ENCODE measurements around the gene GDF15.
"Not testable (repeated sequence)": the region's sequence is repeated elsewhere in the genome, so short reads cannot be mapped to it uniquely, and the experiment has no call there.

GDF15 gene

GRCh38 chr19:18392926-18393325 lies 7.0 kb downstream of the GDF15 start:
- DNase-seq: no peak

GRCh38 chr19:18393836-18394235 lies 7.9 kb downstream of the GDF15 start:
- no peak for DNase-seq

GRCh38 chr19:18396471-18397241 lies 10.7 kb downstream of the GDF15 start:
- no peak for DNase-seq

GRCh38 chr19:18397242-18398202 lies 11.6 kb downstream of the GDF15 start, which contains the start of gene LRRC25:
Gene LRRC25 (minus strand): TSS chr19:18397622. CDS start chr19:18396963, 659 bp downstream.
- no peak for DNase-seq

- DNase-seq: no peak
These were observed 13.1 kb downstream of the GDF15 start for GRCh38 chr19:18399008-18399407.

- no peak for DNase-seq
These were observed 15.7 kb downstream of the GDF15 start for GRCh38 chr19:18401580-18402112.

GRCh38 chr19:18402455-18403248 lies 16.7 kb downstream of the GDF15 start:
- not testable (repeated sequence) for DNase-seq

- not testable (repeated sequence) for DNase-seq
These were observed 19.8 kb downstream of the GDF15 start for GRCh38 chr19:18405754-18406153.

- no peak for DNase-seq
These were observed 20.8 kb downstream of the GDF15 start for GRCh38 chr19:18406749-18407148.

GRCh38 chr19:18408053-18408476 lies 22.1 kb downstream of the GDF15 start:
- DNase-seq: no peak

- DNase-seq: no peak
These were observed 26.8 kb downstream of the GDF15 start for GRCh38 chr19:18412610-18413239.

GRCh38 chr19:18414504-18415177 lies 28.7 kb downstream of the GDF15 start:
- DNase-seq: no peak

- DNase-seq: no peak
These were observed 29.4 kb downstream of the GDF15 start for GRCh38 chr19:18415178-18415867.

GRCh38 chr19:18416778-18417249 lies 30.9 kb downstream of the GDF15 start:
- DNase-seq: peak; percentile 86

GRCh38 chr19:18417250-18418028 lies 31.5 kb downstream of the GDF15 start:
- peak; percentile 75 for DNase-seq

GRCh38 chr19:18418029-18418482 lies 32.1 kb downstream of the GDF15 start:
- peak; percentile 75 for DNase-seq

- peak; percentile 79 for DNase-seq
These were observed 32.7 kb downstream of the GDF15 start for GRCh38 chr19:18418483-18419194.

GRCh38 chr19:18419195-18419698 lies 33.3 kb downstream of the GDF15 start, which contains the start of gene SSBP4:
Gene SSBP4 (plus strand): TSS chr19:18419398. CDS start chr19:18419649, 251 bp downstream.
- DNase-seq: peak; percentile 89
